ENCODE measurements around the gene CBFB. TPM values are rescaled to one million over a fixed set of nuclear protein-coding genes. Genes with fewer than 3 reads are reported as not detected.
A peak's percentile ranks its signal among the peaks of the same experiment; 100 is the strongest.

CBFB gene
- total and polyA plus RNA-seq, 11 donors: 11.3 to 53.6 (median 28.1) TPM

GRCh38 chr16:67086822-67087221, 57.9 kb downstream of the CBFB start:
- Histone ChIP-seq H3K27ac (no peak overlapping the region), H3K4me1 (peaks cover 0 to 10% (median 0%) of the 10 kb centered on the region in 12 donors), H3K27me3 (no peaks in the 10 kb centered on the region), H3K4me3 (no peak overlapping the region), H3K9me3 (no peaks in the 10 kb centered on the region), H3K36me3 (peaks cover 0 to 46% (median 28%) of the 10 kb centered on the region in 9 donors)
- intact Hi-C loops (cut with DNase I): no loop called here
- no peak for DNase-seq
- TF ChIP-seq POLR2A (IDR thresholded peaks at IDR 0.05) (no peak), CTCF (IDR thresholded peaks at IDR 0.05) (no peak)
- peak; percentile 42 to 81 (median 70) for ATAC-seq

DNA sequence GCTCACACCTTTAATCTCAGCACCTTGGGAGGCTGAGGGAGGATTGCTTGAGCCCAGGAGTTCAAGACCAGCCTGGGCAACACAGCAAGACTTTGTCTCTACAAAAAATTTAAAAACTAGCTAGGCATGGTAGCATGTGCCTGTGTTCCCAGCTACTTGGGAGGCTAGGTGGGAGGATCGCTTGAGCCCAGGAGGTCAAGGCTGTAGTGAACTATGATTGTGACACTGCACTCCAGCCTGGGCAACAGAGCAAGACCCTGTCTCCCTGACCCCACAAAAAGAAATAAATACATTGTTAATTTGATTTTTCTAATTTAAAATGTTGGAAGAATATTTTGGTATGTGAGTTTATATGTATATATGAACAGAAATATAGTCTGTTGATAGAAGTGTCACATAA, 58.3 kb downstream of the CBFB start:
- Histone ChIP-seq H3K4me3 (no peak overlapping the region), H3K27ac (no peak overlapping the region), H3K9me3 (no peaks in the 10 kb centered on the region), H3K27me3 (no peaks in the 10 kb centered on the region), H3K36me3 (peaks cover 0 to 45% (median 24%) of the 10 kb centered on the region in 9 donors), H3K4me1 (peaks cover 0 to 10% (median 0%) of the 10 kb centered on the region in 12 donors)
- TF ChIP-seq POLR2A (IDR thresholded peaks at IDR 0.05) (no peak), CTCF (IDR thresholded peaks at IDR 0.05) (no peak)
- intact Hi-C loops (cut with DNase I): no loop called here
- WGBS, 4 donors: 96 to 100% (median 98%) methylated on average over 1 of the region's 1 CpG
- DNase-seq (no peak), ATAC-seq (no peak)

DNA sequence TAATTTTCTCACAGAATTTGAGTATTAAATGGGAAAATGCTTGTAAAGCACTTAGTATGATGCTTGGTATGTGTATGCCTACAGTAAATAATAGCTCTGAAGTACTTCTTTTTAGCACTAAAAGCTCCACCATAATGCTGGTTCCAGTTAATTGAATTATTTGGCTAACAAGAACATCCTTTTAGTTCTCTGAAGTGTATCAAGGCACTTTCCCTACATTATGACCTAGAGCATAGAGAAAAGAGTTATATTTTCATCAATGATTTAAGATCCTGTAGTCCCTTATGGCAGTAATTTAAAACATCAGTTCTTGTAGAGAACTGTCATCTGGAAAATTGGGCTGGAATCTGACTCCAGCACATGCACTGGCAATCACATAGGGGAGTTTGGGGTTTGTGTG, 58.9 kb downstream of the CBFB start:
- intact Hi-C loops (cut with DNase I): no loop called here
- H3K4me1 ChIP-seq: peaks cover 0 to 10% (median 0%) of the 10 kb centered on the region in 12 donors

GRCh38 chr16:67088551-67088950, 59.6 kb downstream of the CBFB start:
- Histone ChIP-seq H3K9me3 (no peaks in the 10 kb centered on the region), H3K27me3 (no peaks in the 10 kb centered on the region), H3K4me3 (no peak overlapping the region), H3K36me3 (peaks cover 0 to 47% (median 19%) of the 10 kb centered on the region in 9 donors), H3K27ac (no peak overlapping the region), H3K4me1 (peaks cover 0 to 10% (median 0%) of the 10 kb centered on the region in 12 donors)
- intact Hi-C loops (cut with DNase I): no loop called here
- DNase-seq: no peak
- ATAC-seq: no peak
- TF ChIP-seq POLR2A (IDR thresholded peaks at IDR 0.05) (no peak), CTCF (IDR thresholded peaks at IDR 0.05) (no peak)
- 82 to 87% (median 84%) methylated on average over 4 of the region's 4 CpGs for WGBS, 4 donors

More for the DNA sequence above, 58.9 kb downstream of the CBFB start:
- H3K36me3 ChIP-seq: peaks cover 0 to 44% (median 20%) of the 10 kb centered on the region in 9 donors
- no peaks in the 10 kb centered on the region for H3K27me3 ChIP-seq
- H3K4me3 ChIP-seq: no peak overlapping the region
- H3K9me3 ChIP-seq: no peaks in the 10 kb centered on the region
- ATAC-seq (no peak), DNase-seq (no peak)
- H3K27ac ChIP-seq: no peak overlapping the region
- no peak for TF ChIP-seq POLR2A (IDR thresholded peaks at IDR 0.05)

DNA sequence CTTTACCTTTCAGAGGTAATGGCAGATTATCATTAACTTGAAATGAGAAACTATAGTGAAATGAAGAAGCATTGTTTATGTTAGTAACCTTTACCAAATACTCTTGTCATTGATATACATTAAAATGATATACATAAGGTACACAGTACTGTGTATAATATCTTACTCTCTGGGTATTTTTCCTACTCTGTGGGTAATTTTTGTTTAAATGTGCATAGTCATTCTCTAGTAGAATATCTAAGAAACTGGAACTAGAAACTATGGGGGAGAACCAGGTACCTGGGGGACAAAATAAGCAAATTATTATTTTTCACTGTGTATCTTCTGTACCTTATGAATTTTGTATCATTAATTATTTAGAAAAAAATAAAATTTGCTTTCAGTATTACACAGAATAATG, 60.2 kb downstream of the CBFB start:
- TF ChIP-seq CTCF (IDR thresholded peaks at IDR 0.05): no peak
- TF ChIP-seq POLR2A (IDR thresholded peaks at IDR 0.05): no peak
- no peak overlapping the region for H3K4me3 ChIP-seq
- peaks cover 0 to 10% (median 0%) of the 10 kb centered on the region in 12 donors for H3K4me1 ChIP-seq
- H3K9me3 ChIP-seq: no peaks in the 10 kb centered on the region
- intact Hi-C loops (cut with DNase I): no loop called here
- peaks cover 0 to 47% (median 17%) of the 10 kb centered on the region in 9 donors for H3K36me3 ChIP-seq
- no peak overlapping the region for H3K27ac ChIP-seq
- ATAC-seq: no peak
- DNase-seq: no peak
- no peaks in the 10 kb centered on the region for H3K27me3 ChIP-seq
